ENCODE data around the gene LYSMD3.
A peak's percentile ranks its signal among the peaks of the same experiment; 100 is the strongest.

LYSMD3 gene

DNA sequence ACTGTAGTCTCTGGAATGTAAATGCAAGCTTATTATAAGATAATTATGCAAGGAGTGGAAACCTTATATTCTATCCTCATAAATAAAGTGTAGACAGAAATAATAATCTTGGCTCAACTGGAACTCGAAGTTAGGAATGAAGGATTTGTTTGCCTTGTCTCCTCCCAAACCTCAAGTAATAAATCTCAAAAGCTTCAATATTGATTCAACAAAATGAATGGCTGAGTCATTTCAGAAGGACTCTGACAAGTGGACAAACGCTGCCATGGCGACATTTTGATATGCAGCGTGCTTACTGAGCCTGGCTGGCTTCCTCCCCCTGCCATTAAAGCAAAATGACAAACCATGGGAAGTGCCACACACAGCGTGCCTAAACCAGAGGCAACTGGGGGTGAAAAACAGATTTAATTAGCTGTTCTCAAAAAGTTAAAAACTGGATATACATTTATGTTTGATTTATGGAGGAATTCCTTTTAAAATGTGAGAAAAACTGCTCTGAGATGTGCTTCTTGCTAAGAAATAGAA, 18.7 kb upstream of the LYSMD3 start:
- DNase-seq (ENCODE audit: low read depth in 2 of 2): no peak

DNA sequence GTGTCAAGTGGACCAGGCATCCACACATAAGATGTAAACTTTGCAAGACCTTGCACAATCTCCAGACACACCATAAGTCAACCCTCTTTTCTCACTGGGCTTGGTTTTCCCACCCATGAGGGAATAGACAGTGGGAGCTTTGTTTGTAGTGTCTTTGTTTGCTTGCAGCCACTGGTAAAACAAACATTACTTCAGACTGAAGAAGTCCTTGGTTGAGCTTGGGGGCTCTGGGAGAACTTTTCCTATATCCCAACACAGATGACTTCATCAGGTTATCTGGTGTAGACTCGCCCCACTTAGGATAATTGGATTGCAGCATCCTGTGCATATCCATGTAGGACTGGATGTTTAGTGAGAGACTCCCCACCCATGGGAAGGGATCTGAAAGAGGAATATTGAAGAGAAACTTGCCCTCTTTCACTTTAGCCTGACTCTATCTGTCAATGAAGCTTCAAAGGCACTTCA, 17.7 kb upstream of the LYSMD3 start:
- DNase-seq (ENCODE audit: low read depth in 2 of 2): no peak

- DNase-seq (ENCODE audit: low read depth in 2 of 2): no peak
Measured at GRCh38 chr5:90546216-90546837, 16.9 kb upstream of the LYSMD3 start.

GRCh38 chr5:90545511-90545910, 16.1 kb upstream of the LYSMD3 start:
- no peak for DNase-seq (ENCODE audit: low read depth in 2 of 2)

GRCh38 chr5:90542827-90543519, 13.6 kb upstream of the LYSMD3 start:
- no peak for DNase-seq (ENCODE audit: low read depth in 2 of 2)

DNA sequence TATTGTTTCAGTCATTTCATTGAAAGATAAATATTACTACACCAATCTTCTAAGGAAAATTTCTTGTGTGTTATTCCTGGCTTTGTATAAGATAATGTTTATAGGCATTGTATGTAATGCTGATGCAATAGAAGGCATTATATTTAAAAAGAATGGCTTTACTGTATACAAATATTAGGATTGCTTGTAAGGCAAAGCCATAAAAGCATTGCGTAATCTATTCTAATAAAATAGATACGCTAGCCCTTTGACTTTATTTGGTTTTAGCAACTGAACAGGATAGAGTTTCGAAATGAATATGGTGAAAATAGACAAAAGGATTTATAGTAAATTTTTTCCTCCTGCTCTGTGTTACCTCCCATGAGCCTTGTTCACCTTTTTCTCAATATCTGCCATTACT, 5.5 kb upstream of the LYSMD3 start:
- DNase-seq (ENCODE audit: low read depth in 2 of 2): no peak

DNA sequence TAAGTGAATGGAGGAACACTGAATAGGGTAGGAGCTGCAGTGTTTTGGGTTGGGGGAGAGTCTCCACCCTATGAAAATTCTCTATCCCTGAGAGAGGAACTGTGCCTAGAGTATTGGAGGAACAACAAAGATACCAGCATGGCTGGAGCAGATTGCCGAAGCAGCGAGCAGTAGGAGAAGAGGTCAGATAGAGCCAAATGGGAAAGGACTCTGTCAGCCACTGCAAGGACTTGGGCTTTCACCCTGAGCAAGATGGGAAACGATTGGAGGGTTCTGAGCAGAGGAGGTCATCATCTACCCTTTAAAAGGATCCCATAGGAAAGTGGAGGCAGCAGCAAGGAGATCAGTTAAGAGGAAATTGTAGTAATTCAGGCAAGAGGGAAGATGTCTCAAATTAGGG, 4.4 kb upstream of the LYSMD3 start:
- DNase-seq (ENCODE audit: low read depth in 2 of 2): no peak

DNA sequence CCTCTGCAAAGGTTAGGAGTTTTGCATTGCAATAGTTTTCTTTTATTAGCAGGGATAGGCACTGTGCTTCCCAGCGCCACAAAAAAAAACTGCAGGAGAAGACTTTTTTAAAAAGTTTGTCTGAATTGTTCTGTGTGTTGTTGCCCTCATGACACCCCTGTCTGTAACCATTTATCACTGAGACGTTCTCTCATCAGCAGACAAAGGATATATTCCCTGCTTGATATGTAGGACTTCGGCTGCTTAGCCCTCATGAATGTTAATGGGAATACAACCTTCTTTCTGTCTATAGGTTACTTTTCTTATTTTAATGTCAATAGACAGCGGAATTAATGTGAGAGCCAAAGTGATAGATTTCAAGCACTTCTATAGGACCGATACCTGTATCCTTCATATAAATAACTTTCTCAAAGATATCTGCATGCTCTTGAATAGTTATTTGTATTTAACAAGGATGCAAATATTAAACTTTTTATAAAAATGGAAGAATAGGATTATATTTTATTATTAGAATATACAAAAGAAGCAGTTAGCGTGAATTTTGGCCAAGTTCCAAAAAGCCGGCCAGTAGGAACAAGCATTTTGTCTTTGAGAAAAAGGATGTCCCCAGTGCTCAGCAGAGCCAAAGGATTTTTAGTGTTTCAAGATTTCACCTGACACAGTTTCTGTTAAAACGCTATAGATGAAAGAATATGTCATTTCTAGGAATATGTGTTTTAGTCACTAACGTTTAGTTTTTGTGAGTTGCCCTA, 1.5 kb upstream of the LYSMD3 start:
- DNase-seq (ENCODE audit: low read depth in 2 of 2): no peak

GRCh38 chr5:90529939-90530677, 724 bp upstream of the LYSMD3 start:
- peak; percentile 23 to 24 for DNase-seq (ENCODE audit: low read depth in 2 of 2)

GRCh38 chr5:90528601-90529193, 687 bp downstream of the LYSMD3 start:
- no peak for DNase-seq (ENCODE audit: low read depth in 2 of 2)

- DNase-seq (ENCODE audit: low read depth in 2 of 2): no peak
Measured at GRCh38 chr5:90519081-90519480, 10.3 kb downstream of the LYSMD3 start.

DNA sequence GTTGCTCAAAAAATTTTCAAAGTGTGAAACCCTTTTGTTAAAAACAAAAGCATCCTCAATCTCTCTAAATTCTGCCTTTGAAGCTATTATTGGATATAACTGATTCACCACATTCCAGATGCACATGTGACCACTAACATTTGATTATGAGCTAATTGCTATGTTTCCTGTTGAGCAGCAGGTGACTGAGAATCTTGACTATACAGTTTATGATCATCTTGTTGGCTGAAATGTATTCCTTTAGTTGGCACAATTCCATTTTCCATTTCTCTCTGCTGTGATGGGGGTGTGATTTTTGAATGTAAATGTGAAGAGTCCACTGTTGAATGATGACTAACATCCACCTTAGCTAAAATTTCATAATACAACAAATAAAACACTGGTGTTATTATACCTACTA, 10.7 kb downstream of the LYSMD3 start:
- no peak for DNase-seq (ENCODE audit: low read depth in 2 of 2)

DNA sequence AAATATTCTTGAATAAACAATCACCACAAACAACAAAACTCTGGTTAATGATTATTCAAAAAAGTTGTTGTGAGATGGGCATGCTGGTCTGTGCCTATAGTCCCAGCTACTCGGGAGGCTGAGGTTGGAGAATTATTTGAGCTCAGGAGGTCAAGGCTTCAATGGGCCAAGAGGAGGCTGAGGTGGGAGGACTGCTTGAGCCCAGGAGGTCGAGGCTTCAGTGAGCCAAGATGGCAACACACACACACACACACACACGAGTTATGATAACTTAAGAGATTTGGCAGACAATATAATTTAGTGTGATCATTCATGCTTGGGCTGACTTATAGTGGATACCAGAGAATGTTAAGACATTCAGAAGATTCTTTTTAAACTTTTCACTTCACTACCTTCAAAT, 14.9 kb downstream of the LYSMD3 start:
- DNase-seq (ENCODE audit: low read depth in 2 of 2): no peak

DNA sequence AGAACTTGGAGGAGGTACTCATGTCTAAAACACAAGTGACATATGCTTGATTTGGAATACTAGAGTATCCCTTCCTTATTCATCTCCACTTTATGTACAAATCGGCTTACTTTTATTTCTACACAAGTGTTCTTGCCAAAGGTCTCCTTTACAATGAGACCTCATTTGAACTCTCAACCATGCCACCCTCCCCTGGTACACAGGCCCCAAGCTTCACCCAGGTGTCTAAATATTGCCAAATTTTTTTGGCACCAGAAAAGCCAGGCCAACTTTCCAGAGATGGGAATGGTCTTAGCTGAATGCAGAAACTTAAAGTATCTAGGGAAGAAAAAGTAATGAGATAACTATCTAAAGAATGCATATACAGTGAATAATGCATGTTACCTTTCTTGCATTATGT, 18.9 kb downstream of the LYSMD3 start:
- no peak for DNase-seq (ENCODE audit: low read depth in 2 of 2)

- DNase-seq (ENCODE audit: low read depth in 2 of 2): no peak
Measured at GRCh38 chr5:90506221-90506620, 23.2 kb downstream of the LYSMD3 start.

DNA sequence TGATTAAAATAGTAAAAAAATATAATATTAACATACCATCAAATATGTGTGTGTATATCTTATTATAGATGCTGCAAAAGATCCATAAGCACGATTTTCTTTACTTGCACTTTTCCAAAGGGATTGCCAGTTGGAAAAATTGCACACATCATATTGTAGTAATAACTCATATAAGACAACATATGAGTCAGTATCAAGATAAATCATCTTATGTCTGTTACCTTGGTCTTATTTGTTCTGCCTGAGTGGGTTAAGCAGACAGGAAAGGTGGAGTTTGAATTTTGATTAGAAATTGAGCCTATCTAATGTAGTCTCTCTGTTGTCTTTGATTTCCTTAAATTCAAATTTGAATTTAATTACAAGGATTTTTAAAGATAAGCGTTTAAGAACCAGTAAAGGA, 24.6 kb downstream of the LYSMD3 start:
- DNase-seq (ENCODE audit: low read depth in 2 of 2): no peak

- no peak for DNase-seq (ENCODE audit: low read depth in 2 of 2)
Measured at GRCh38 chr5:90503596-90503995, 25.8 kb downstream of the LYSMD3 start.

GRCh38 chr5:90495146-90495545, 34.2 kb downstream of the LYSMD3 start:
- no peak for DNase-seq (ENCODE audit: low read depth in 2 of 2)

- no peak for DNase-seq (ENCODE audit: low read depth in 2 of 2)
Measured at GRCh38 chr5:90494043-90494442, 35.3 kb downstream of the LYSMD3 start.

DNA sequence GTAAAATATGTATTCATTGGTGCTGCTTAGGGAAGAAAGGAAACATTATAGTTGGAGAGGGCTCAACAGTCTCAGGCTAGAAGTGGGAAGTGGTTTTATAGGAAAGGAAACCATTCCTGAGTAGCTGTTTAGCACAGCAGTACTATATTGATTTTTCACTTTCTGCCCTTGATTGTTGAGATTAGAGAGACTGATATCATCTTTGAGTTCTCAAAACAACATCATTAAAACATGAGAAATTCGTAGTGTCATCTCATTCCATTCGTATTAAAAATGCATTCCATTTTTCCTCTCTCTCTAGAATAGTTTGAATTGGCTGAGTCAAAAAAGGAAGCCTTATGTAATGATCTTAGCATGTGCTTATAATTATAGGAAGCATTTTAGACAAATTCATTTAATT, 40.6 kb downstream of the LYSMD3 start:
- no peak for DNase-seq (ENCODE audit: low read depth in 2 of 2)

DNA sequence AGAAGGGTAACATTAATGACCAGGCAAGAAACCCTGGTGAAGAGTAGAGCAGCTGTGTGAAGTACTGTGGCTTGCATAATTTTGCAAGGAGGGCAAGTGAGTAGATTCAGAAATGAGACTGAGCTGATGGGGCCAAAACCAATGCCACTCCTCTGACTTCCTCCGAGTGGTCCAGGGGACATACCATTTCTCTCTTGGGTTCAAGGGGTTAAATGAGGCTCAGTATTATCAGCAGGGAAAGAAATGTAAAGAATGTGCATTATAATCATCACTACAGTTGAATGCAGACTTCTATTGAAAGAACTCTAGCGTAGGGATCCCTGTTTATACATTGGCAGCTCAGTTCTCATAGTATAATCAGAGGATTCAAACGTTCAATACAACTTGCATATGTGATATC, 44.8 kb downstream of the LYSMD3 start:
- DNase-seq (ENCODE audit: low read depth in 2 of 2): no peak

DNA sequence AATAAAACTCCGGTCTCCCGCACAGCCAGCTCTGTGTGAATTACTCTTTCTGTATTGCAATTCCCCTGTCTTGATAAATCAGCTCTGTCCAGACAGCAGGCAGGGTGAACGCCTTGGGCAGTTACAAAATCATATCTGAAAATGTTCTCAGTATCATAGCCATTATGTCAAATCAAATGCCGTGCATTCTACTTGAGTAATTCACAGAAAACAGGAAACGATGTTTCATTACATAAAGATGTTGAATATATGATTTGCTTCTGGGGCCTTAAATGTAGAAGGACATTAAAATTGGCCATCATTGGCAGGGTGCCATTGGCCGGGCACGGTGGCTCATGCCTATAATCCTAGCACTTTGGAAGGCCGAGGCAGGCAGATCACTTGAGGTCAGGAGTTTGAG, 46.2 kb downstream of the LYSMD3 start:
- DNase-seq (ENCODE audit: low read depth in 2 of 2): no peak
